Chondrocyte (in vitro differentiated cells): ENCODE measurements around the gene PRR5. TPM values are rescaled to one million over a fixed set of nuclear protein-coding genes. Genes with fewer than 3 reads are reported as not detected.

Experiments used
- DNase-seq: peaks from one replicate; pipeline ENCODE4 v3.0.0; 2021; ENCODE audit warnings: mixed read lengths, low spot score
- H3K27ac Mint-ChIP-seq: one replicate; pipeline ENCODE4 v1.8.0; 2021; ENCODE audit warnings: mild to moderate bottlenecking, moderate library complexity, mixed read lengths; ENCODE audit not compliant: unreplicated experiment
- H3K27me3 Mint-ChIP-seq: 2 replicates; pipeline ENCODE4 v1.8.0; 2021; ENCODE audit warnings: low read depth, mixed read lengths
- H3K36me3 Mint-ChIP-seq: 2 replicates; pipeline ENCODE4 v1.8.0; 2021; ENCODE audit warnings: low read depth, mixed read lengths
- H3K4me1 Mint-ChIP-seq: 2 replicates; pipeline ENCODE4 v1.8.0; 2021; ENCODE audit warnings: low read depth, mild to moderate bottlenecking, mixed read lengths
- H3K4me3 Mint-ChIP-seq: one replicate; pipeline ENCODE4 v1.8.0; 2021; ENCODE audit warnings: mild to moderate bottlenecking, moderate library complexity, mixed read lengths; ENCODE audit not compliant: unreplicated experiment
- H3K9me3 Mint-ChIP-seq: 2 replicates; pipeline ENCODE4 v1.8.0; 2021; ENCODE audit warnings: low read depth, mixed read lengths
- total RNA-seq: library from RNA; stranded (reverse); gene quantifications from 3 replicates; pipeline ENCODE4 v1.2.1, GENCODE V29; 2021
- TF ChIP-seq, protein P1 (sequence below): fragments of 200-600 bp; sonication (generic); IDR thresholded peaks from 2 replicates; pipeline ENCODE4 v1.5.0; 2021; ENCODE audit warnings: antibody characterized with exemption, mild to moderate bottlenecking, moderate library complexity

Gene PRR5
- total RNA-seq, 1 donor from 2014 or later, result 15.1 TPM

DNA sequence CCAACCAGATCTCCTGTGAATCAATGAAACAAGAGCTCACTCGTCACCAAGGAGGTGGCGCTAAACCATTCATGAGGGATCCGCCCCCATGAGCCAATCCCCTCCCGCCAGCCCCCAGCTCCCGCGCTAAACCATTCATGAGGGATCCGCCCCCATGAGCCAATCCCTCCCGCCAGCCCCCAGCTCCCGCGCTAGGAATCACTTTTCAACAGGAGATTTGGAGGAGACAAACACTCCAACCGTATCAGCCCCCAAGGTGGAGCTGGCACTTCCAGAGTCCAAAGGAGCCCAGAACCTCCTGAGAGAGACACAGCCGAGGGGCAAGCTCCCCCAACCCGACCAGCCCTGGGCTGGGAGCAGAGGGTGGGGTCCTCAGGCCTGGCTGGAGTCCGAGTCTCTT lies 40.9 kb upstream of the PRR5 start:
- Mint-ChIP-seq H3K9me3 (no peaks in the 10 kb centered on the region), H3K4me3 (no peak overlapping the region), H3K27ac (no peak overlapping the region), H3K36me3 (no peaks in the 10 kb centered on the region), H3K4me1 (peaks cover 30% of the 10 kb centered on the region), H3K27me3 (no peaks in the 10 kb centered on the region)
- TF ChIP-seq, protein P1, sequence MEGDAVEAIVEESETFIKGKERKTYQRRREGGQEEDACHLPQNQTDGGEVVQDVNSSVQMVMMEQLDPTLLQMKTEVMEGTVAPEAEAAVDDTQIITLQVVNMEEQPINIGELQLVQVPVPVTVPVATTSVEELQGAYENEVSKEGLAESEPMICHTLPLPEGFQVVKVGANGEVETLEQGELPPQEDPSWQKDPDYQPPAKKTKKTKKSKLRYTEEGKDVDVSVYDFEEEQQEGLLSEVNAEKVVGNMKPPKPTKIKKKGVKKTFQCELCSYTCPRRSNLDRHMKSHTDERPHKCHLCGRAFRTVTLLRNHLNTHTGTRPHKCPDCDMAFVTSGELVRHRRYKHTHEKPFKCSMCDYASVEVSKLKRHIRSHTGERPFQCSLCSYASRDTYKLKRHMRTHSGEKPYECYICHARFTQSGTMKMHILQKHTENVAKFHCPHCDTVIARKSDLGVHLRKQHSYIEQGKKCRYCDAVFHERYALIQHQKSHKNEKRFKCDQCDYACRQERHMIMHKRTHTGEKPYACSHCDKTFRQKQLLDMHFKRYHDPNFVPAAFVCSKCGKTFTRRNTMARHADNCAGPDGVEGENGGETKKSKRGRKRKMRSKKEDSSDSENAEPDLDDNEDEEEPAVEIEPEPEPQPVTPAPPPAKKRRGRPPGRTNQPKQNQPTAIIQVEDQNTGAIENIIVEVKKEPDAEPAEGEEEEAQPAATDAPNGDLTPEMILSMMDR, result no peak
- DNase-seq, result peak; percentile 61

DNA sequence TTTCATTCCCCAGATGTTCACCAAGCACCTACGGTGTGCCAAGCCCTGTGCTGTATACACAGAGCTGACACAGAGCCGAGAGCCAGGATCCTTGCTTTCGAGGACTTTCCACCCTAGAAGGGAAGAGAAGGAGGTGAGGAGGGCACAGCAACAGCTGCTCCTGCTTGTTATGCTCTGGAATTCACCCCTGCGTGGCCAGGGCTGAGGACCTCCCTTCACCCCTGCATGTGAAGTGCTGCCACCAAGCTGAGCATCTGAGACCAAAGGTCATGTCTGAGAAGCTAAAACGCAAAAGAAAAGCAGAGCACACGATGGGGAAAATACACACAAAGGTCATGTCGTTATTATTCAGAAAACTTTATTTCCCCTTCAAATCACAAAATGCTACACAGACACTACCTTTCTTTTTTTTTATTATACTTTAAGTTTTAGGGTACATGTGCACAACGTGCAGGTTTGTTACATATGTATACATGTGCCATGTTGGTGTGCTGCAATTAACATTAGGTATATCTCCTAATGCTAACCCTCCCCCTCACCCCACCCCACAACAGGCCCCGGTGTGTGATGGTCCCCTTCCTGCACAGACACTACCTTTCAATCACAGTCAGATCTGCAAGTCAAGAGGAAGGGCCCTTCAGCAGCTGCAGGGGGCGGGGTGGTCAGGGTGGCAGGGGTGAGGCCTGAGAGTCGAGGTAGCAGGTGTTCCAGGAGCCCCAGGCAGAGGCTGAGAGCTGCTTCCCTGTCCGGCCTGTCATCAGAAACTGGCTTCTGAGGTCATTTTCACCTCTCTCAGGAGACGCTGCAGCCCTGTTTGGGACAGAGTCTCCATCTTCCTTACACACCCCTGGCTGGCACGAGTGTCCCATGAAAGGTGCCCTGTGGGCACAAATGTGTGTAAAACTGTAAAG lies 40.1 kb upstream of the PRR5 start:
- H3K4me1 Mint-ChIP-seq, result peaks cover 30% of the 10 kb centered on the region
- H3K27ac Mint-ChIP-seq, result no peak overlapping the region

DNA sequence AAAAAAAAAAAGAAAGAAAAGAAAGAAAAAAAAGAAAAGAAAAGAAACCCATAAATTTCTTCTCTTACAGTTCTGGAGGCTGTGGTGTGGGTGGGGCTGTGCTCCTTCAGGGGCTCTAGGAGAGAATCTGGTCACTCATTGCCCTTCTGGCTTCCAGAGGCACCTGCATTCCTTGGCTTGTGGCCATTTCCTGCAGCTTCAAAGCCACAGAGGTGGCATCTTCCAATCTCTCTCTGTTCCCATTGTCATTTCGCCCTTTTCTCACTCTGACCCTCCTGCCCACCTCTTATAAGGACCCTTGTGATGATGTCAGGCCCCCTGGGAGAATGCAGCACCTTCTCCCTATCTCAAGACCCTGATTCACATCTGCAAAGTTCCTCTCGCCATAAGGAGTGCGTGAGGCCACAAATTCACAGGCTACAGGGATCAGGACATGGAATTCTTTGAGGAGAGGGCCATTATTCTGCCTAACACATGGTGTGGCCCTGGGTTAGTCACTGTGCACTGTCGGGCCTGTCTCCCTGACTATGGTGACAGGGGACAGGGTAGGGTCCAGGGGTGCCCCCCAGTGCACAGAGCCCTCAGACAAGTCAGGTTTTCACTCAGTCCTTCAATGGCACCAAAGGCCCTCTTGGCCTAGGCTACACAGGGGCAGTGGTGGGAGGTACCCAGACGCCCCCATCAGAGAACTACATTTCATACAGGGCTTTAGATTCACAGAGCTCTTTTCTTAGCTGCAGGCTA lies 38.6 kb upstream of the PRR5 start:
- DNase-seq, result no peak
- Mint-ChIP-seq H3K4me3 (no peak overlapping the region), H3K36me3 (no peaks in the 10 kb centered on the region), H3K27ac (no peak overlapping the region), H3K9me3 (no peaks in the 10 kb centered on the region), H3K27me3 (no peaks in the 10 kb centered on the region), H3K4me1 (peaks cover 23% of the 10 kb centered on the region)
- TF ChIP-seq, protein P1, result no peak

More for the DNA sequence above, 40.1 kb upstream of the PRR5 start:
- Mint-ChIP-seq H3K4me3 (no peak overlapping the region), H3K9me3 (no peaks in the 10 kb centered on the region), H3K36me3 (no peaks in the 10 kb centered on the region), H3K27me3 (no peaks in the 10 kb centered on the region)
- TF ChIP-seq, protein P1, result no peak
- DNase-seq, result peak; percentile 62

DNA sequence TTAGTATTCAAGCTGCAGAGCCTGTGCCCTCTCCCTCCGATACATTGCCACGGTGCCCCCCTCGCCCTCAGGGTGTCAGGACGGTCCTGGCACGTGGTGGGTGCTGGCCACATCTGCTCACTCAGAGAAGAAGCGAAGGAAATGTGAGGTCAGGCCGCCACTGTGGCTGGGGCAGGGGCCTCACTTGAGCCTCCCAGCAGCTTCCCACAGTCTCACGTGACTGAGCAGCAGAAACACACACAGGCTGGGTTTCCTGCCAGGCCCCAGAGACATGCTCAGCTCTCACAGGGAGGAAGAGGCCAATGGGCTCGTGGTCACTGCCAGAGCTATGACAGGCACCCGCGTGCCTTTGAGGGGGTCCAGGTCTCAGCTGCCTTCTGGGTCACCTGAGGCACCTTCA lies 37.9 kb upstream of the PRR5 start:
- Mint-ChIP-seq H3K4me3 (no peak overlapping the region), H3K4me1 (peaks cover 16% of the 10 kb centered on the region), H3K27ac (no peak overlapping the region), H3K9me3 (no peaks in the 10 kb centered on the region), H3K36me3 (no peaks in the 10 kb centered on the region), H3K27me3 (no peaks in the 10 kb centered on the region)
- TF ChIP-seq, protein P1, result no peak
- no peak for DNase-seq

DNA sequence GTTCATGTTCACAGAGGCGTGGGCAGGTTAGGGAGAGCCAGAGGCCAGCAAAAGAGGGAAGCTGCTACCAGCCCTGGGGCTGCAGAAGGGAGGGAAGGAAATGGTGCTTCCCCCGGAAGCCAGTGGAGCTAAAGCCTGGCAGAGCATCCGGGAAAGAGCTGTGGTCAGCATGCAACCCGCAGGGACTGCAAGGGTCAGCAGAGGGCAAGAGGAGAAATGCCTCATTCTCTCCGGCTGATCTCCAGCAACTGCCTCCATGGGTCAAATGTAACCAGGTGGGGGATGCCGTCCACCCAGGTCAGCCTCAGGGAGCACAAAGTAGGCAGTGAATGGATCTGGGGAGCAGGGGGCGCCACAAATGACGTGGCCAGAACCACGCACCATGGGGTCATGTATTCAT lies 36.9 kb upstream of the PRR5 start:
- Mint-ChIP-seq H3K4me1 (peaks cover 11% of the 10 kb centered on the region), H3K36me3 (no peaks in the 10 kb centered on the region), H3K27me3 (no peaks in the 10 kb centered on the region), H3K27ac (no peak overlapping the region), H3K4me3 (no peak overlapping the region), H3K9me3 (no peaks in the 10 kb centered on the region)
- TF ChIP-seq, protein P1, result no peak
- no peak for DNase-seq
